ENCODE measurements around the gene RFFL.

RFFL gene

DNA sequence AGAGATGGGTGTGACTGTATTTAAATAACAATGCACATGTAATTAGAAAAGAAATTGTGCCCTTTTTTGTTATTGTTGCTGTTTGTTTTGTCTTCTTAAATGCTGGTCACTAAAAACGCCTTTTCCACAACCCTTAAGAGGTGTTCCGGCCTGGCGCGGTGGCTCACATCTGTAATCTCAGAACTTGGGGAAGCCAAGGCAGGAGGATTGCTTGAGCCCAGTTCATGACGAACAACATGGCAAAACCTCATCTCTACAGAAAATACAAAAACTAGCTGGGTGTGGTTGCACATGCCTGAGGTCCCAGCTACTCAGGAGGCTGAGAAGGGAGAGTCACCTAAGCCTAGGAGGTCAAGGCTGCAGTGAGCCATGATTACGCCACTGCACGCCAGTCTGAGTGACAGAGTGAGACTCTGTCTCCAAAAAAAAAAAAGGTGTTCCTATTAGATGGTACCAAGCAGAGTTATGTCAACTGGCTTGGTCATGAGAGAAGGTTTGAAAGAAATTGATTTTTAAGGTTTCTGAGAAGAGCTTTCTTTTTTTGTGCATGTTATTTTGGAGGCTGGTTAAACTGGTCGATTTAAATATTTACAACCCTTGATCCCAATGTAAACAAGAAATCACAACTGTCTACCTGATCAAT is 23.5 kb upstream of the RFFL start:
- peak overlapping the region; percentile 96 for H3K27ac ChIP-seq

DNA sequence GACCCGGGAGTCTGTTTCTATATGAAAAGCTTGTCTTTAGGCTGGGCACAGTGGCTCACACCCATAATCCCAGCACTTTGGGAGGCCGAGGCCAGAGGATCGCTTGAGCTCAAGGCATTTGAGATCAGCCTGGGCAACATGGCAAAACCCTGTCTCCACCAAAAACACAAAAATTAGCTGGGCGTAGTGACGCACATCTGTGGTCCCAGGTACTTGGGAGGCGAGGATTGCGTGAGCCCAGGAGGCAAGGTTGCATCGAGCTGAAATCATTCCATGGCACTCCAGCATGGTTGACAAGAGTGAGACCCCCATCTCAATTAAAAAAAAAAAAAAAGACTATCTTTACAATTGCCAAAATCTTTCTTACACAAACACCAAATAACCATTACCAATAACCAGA is 22.7 kb upstream of the RFFL start:
- TF ChIP-seq, protein P1, sequence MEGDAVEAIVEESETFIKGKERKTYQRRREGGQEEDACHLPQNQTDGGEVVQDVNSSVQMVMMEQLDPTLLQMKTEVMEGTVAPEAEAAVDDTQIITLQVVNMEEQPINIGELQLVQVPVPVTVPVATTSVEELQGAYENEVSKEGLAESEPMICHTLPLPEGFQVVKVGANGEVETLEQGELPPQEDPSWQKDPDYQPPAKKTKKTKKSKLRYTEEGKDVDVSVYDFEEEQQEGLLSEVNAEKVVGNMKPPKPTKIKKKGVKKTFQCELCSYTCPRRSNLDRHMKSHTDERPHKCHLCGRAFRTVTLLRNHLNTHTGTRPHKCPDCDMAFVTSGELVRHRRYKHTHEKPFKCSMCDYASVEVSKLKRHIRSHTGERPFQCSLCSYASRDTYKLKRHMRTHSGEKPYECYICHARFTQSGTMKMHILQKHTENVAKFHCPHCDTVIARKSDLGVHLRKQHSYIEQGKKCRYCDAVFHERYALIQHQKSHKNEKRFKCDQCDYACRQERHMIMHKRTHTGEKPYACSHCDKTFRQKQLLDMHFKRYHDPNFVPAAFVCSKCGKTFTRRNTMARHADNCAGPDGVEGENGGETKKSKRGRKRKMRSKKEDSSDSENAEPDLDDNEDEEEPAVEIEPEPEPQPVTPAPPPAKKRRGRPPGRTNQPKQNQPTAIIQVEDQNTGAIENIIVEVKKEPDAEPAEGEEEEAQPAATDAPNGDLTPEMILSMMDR (conservative IDR thresholded peaks at IDR 0.05) = no peak
- H3K27ac ChIP-seq = peak overlapping the region; percentile 96

More for the DNA sequence above, 23.5 kb upstream of the RFFL start:
- TF ChIP-seq, protein P1 (conservative IDR thresholded peaks at IDR 0.05) = no peak

DNA sequence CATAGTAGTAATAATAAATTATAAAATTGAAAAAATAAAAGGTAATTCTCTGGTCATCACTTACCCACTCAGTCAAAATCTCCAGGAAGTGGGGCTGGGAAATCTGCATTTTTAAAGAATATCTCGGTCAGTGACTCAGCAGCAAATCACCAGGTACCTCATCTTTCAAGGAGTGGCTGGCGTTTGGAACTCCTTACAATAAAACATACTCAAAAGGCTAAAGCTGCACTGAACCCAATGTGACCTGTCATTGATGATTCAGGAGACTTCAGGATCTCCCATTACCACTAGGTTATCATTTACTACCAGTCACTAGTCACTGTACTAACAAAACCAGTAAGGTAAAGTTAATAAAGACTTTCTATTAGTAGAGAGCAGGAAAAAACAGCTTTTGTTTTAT is 21.5 kb upstream of the RFFL start:
- H3K27ac ChIP-seq = peak overlapping the region; percentile 96

DNA sequence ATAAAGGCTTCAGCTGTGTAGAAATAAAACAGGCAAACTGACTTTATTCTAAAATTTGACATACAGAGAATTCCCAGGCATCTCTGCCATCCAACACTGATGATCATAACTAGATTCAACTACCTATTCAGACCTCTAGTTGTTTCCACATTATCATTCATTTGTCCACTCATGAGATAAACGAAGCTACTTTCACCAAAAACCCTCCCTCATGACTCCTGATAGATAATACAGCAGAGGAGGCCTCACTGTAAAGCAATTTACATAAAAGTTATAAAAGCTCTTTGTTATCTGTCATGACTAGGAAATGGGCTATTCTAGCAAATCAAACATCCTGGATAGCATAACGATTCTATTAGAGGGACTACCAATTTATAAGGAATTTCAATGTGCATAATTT is 19.6 kb upstream of the RFFL start:
- TF ChIP-seq, protein P1 (conservative IDR thresholded peaks at IDR 0.05) = no peak
- H3K27ac ChIP-seq = no peak overlapping the region

More for the DNA sequence above, 21.5 kb upstream of the RFFL start:
- TF ChIP-seq, protein P1 (conservative IDR thresholded peaks at IDR 0.05) = no peak

DNA sequence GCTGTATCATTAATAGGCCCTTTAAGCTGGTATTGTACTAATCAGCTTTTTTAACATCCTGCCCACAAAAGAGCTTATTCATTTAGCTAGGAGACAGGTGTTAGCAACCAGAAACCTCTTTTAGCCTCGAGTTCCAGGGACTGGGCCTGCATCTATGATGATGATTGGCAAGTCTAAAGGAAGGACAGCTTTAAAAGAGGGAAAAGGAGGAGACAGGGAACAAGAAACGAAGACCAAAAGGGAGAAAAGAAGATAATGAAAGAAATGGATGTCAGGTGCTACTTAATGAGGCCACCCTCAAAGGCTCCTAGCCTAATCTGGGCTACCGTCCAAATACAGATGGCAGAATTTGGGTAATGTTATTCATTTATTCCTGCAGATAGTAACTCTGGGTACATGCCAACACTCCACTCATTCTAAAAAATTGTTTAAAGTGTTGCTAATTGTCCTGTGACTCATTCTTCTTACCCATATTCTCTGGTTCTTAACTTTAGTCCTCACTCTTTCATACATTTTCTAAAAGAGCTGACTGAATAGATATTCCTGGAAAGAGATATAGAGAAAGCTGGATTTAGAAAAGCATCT is 18.7 kb upstream of the RFFL start:
- TF ChIP-seq, protein P1 (conservative IDR thresholded peaks at IDR 0.05) = no peak
- H3K27ac ChIP-seq = no peak overlapping the region

DNA sequence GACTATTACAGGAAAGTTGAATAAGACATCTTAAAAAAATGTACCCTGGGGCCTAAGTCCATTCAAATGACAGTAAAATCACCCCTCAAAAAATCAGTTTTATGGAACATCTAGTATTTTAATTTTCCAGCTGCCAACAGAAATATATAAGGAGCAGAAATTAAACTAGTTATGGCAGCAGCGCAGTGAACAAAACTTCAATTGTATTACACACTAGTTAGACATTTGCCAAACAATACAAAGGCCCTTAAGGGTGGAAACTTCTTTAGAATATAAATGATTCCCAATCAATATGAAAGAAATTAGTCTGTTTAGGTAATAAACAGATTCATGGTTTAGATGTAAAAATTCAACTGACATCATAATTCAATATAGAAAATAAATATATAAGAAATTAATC is 18.1 kb upstream of the RFFL start:
- TF ChIP-seq, protein P1 (conservative IDR thresholded peaks at IDR 0.05) = no peak

DNA sequence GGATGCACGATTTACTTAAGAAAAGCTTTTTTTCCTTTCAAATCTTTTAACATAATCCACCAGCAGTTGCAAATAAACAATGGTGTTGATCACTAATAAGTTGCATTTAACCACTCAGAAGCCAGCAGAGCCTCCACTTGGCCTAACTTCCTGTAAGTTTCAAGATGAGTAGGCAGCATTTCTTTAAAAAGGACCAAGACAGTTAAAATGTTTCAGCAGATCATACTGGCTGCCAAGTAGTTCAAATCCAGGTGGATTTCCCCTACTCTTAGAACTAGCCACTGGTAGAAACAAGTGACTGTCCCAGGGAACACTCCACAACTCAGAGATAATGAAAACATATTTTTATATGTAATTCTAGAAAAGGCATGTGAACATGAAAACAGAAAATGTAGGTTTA is 17.0 kb upstream of the RFFL start:
- TF ChIP-seq, protein P1 (conservative IDR thresholded peaks at IDR 0.05) = no peak
- H3K27ac ChIP-seq = no peak overlapping the region

More for the DNA sequence above, 18.1 kb upstream of the RFFL start:
- H3K27ac ChIP-seq = no peak overlapping the region
